ENCODE measurements around the gene FAM163B.

Gene FAM163B

GRCh38 chr9:133601746-133602145 is 7.4 kb downstream of the FAM163B start:
- no peak overlapping the region for H3K27ac ChIP-seq
- no peak overlapping the region for H3K4me3 ChIP-seq
- TF ChIP-seq CTCF (IDR thresholded peaks at IDR 0.05), result no peak
- no peak for DNase-seq (ENCODE audit: low spot score)

- H3K27ac ChIP-seq, result no peak overlapping the region
- no peak for DNase-seq (ENCODE audit: low spot score)
- H3K4me3 ChIP-seq, result no peak overlapping the region
- TF ChIP-seq CTCF (IDR thresholded peaks at IDR 0.05), result no peak
Observed at GRCh38 chr9:133600739-133601138, 8.4 kb downstream of the FAM163B start.

GRCh38 chr9:133599470-133600173 is 9.6 kb downstream of the FAM163B start:
- H3K27ac ChIP-seq, result no peak overlapping the region
- no peak for DNase-seq (ENCODE audit: low spot score)
- no peak overlapping the region for H3K4me3 ChIP-seq
- TF ChIP-seq CTCF (IDR thresholded peaks at IDR 0.05), result no peak

GRCh38 chr9:133598978-133599377 is 10.2 kb downstream of the FAM163B start:
- Histone ChIP-seq H3K27ac (no peak overlapping the region), H3K4me3 (no peak overlapping the region)
- TF ChIP-seq CTCF (IDR thresholded peaks at IDR 0.05), result no peak
- DNase-seq (ENCODE audit: low spot score), result no peak

GRCh38 chr9:133597316-133597957 is 11.8 kb downstream of the FAM163B start:
- TF ChIP-seq CTCF (IDR thresholded peaks at IDR 0.05), result no peak
- no peak overlapping the region for H3K27ac ChIP-seq

GRCh38 chr9:133595910-133596309 is 13.3 kb downstream of the FAM163B start:
- no peak for DNase-seq (ENCODE audit: low spot score)
- Histone ChIP-seq H3K27ac (no peak overlapping the region), H3K4me3 (no peak overlapping the region)
- TF ChIP-seq CTCF (IDR thresholded peaks at IDR 0.05), result no peak

More at GRCh38 chr9:133597316-133597957, 11.8 kb downstream of the FAM163B start:
- DNase-seq (ENCODE audit: low spot score), result no peak
- H3K4me3 ChIP-seq, result no peak overlapping the region

GRCh38 chr9:133594310-133594709 is 14.9 kb downstream of the FAM163B start:
- Histone ChIP-seq H3K4me3 (no peak overlapping the region), H3K27ac (no peak overlapping the region)
- TF ChIP-seq CTCF (IDR thresholded peaks at IDR 0.05), result no peak
- no peak for DNase-seq (ENCODE audit: low spot score)

Measured in coronary artery (tissue), 2 donors.